ENCODE data around the gene CIITA.

The CIITA gene

DNA sequence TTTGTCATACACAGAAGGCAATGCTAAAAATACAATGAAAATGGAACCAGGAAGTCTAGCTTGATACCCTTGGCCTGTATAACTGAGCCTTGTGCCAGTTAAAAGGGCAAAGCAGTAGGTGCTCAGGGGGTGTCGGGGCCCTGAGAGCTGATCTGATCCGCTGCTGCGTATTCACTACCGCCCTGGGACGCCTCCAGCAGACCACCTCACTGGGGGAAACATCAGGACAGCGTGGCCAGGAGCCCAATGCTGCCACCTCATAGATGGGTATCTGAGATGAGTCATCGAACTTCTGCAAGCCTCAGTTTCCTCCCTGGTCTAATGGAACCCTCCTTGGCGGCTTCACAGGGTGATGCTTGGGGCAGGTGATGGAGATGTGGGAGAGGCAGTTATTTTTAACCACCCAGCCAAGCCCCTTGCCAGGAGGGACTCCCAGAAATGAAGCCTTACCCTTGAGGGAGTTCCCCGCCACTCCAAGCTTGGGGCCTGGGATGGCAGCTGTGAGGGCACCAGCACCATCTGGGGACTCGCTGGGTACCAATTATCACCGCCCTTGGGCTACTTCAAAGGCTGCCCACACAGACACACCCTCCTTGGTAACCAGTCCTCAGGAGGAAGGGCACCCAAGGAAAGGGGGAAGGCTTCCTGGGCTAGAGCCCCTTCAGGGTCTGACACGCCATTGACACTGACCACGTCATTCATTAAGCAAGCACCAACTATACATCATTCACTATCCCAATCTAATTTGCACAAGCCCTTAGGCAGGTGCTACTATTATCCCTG, 57.5 kb downstream of the CIITA start:
- H3K18ac ChIP-seq (ENCODE audit: low read length): no peak overlapping the region
- H3K4ac ChIP-seq (ENCODE audit: low read depth, low read length): no peak overlapping the region
- no CpG with 5 or more reads among the region's 13 CpGs for WGBS (ENCODE audit: extremely low coverage, insufficient coverage, low lambda C conversion rate)
- no peak overlapping the region for H2BK5ac ChIP-seq (ENCODE audit: low read length)
- no peaks in the 10 kb centered on the region for H3K4me1 ChIP-seq (ENCODE audit: control insufficient read depth, low read depth, low read length)
- no peak for DNase-seq
- H4K8ac ChIP-seq (ENCODE audit: low read depth, low read length): no peak overlapping the region
- no peak overlapping the region for H3K27ac ChIP-seq (ENCODE audit: low read depth, low read length)
- H4K5ac ChIP-seq (ENCODE audit: low read length): no peak overlapping the region
- no peak overlapping the region for H3K4me2 ChIP-seq (ENCODE audit: low read length)
- no peaks in the 10 kb centered on the region for H3K27me3 ChIP-seq (ENCODE audit: insufficient read depth, low read length, poor library complexity)
- no peak overlapping the region for H2AK5ac ChIP-seq (ENCODE audit: low read length)
- H3K36me3 ChIP-seq (ENCODE audit: control insufficient read depth, insufficient read depth, low read length): no peaks in the 10 kb centered on the region
- no peak overlapping the region for H2BK120ac ChIP-seq (ENCODE audit: low read depth, low read length)
- H3K23ac ChIP-seq (ENCODE audit: low read length): no peak overlapping the region
- H3K4me3 ChIP-seq (ENCODE audit: low read length): no peak overlapping the region
- H3K56ac ChIP-seq (ENCODE audit: low read length): no peak overlapping the region
- no peaks in the 10 kb centered on the region for H3K79me2 ChIP-seq (ENCODE audit: control insufficient read depth, insufficient read depth, low read length)
- no peak overlapping the region for H2BK15ac ChIP-seq (replicated peaks; ENCODE audit: low read depth)
- no peak overlapping the region for H3K9ac ChIP-seq (ENCODE audit: low read length)
- peaks cover 17% of the 10 kb centered on the region for H3K79me1 ChIP-seq (ENCODE audit: low read length)

DNA sequence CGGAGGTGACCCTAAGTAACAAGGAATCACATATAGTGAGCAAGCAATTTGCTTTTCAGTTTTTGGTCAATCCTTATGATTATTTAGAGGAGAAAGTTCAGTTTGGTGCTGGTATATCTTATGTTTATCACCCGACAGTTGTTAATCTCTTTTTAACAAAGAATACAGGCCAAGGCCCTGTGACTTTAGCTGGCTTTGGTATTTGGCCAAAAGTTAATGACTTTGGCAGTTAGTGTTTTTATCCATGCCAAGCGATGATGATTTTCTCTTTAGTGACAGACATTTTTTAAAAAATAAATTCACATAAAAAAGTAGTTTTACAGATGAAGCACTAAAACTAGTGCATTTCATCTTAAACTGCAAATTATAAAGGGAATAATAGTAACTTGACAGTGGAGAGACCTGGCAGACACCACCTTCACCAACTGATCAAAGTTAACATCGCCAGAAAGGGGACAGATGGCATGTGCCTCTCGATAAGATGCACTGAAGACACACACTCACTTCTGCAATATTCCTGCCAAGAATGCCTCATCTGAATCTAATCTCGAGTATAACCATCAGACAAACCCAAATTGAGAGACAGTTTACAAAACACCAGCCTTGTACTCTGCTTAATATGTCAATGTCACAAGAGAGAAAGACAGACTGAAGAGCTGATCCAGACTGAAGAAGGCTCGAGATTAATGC, 58.4 kb downstream of the CIITA start:
- Histone ChIP-seq H2BK120ac (ENCODE audit: low read depth, low read length) (no peak overlapping the region), H3K4ac (ENCODE audit: low read depth, low read length) (no peak overlapping the region), H3K9ac (ENCODE audit: low read length) (no peak overlapping the region), H4K8ac (ENCODE audit: low read depth, low read length) (no peak overlapping the region), H3K4me3 (ENCODE audit: low read length) (no peak overlapping the region), H3K4me1 (ENCODE audit: control insufficient read depth, low read depth, low read length) (peaks cover 2% of the 10 kb centered on the region), H2BK15ac (replicated peaks; ENCODE audit: low read depth) (no peak overlapping the region), H2BK5ac (ENCODE audit: low read length) (no peak overlapping the region), H3K79me2 (ENCODE audit: control insufficient read depth, insufficient read depth, low read length) (peaks cover 2% of the 10 kb centered on the region), H4K5ac (ENCODE audit: low read length) (no peak overlapping the region), H3K36me3 (ENCODE audit: control insufficient read depth, insufficient read depth, low read length) (no peaks in the 10 kb centered on the region), H3K27ac (ENCODE audit: low read depth, low read length) (no peak overlapping the region), H3K23ac (ENCODE audit: low read length) (no peak overlapping the region), H3K79me1 (ENCODE audit: low read length) (peaks cover 19% of the 10 kb centered on the region), H3K56ac (ENCODE audit: low read length) (no peak overlapping the region), H3K18ac (ENCODE audit: low read length) (no peak overlapping the region), H3K27me3 (ENCODE audit: insufficient read depth, low read length, poor library complexity) (no peaks in the 10 kb centered on the region), H3K4me2 (ENCODE audit: low read length) (no peak overlapping the region), H2AK5ac (ENCODE audit: low read length) (no peak overlapping the region)
- WGBS (ENCODE audit: extremely low coverage, insufficient coverage, low lambda C conversion rate): no CpG with 5 or more reads among the region's 7 CpGs
- DNase-seq: no peak

DNA sequence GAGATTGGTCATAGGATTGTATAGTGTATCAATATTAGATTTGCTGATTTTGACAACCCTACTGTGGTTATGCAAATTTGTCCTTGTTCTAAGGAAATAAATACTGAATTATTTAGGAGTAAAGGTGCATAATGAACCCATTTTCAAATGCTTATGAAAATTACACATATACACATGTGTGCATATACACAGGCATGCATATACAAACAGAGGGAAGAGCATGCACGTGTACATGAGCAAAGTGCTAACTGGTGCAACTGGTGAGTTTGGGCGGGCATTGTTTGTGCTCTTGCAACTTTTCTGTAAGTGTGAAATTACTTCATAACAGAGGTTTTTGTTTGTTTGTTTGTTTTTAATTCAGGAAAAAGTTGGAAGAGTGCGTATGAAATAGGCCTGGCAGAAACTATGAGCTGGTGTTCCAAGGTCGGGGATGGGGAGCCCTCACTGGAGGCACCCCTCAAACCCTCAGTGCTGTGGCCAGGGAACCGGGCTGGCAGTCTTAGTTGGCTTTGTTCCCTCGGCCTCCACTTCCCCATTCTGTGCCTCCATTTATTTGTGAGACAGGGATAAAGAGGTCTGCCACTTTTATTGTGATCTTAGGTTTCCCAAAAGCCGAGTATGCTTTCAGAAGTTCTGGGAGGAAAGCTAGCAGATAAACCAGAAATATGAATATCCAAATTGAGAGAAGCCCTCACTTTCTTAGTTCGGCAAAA, 59.4 kb downstream of the CIITA start:
- H3K27ac ChIP-seq (ENCODE audit: low read depth, low read length): no peak overlapping the region
- H3K79me2 ChIP-seq (ENCODE audit: control insufficient read depth, insufficient read depth, low read length): peaks cover 12% of the 10 kb centered on the region
- H3K4me1 ChIP-seq (ENCODE audit: control insufficient read depth, low read depth, low read length): peaks cover 11% of the 10 kb centered on the region
- no peak overlapping the region for H2BK15ac ChIP-seq (replicated peaks; ENCODE audit: low read depth)
- H3K4ac ChIP-seq (ENCODE audit: low read depth, low read length): no peak overlapping the region
- H3K79me1 ChIP-seq (ENCODE audit: low read length): peaks cover 29% of the 10 kb centered on the region
- no peak overlapping the region for H3K56ac ChIP-seq (ENCODE audit: low read length)
- no peaks in the 10 kb centered on the region for H3K27me3 ChIP-seq (ENCODE audit: insufficient read depth, low read length, poor library complexity)
- H3K4me2 ChIP-seq (ENCODE audit: low read length): no peak overlapping the region
- no peak overlapping the region for H3K9ac ChIP-seq (ENCODE audit: low read length)
- no peak overlapping the region for H2BK120ac ChIP-seq (ENCODE audit: low read depth, low read length)
- H3K4me3 ChIP-seq (ENCODE audit: low read length): no peak overlapping the region
- H3K23ac ChIP-seq (ENCODE audit: low read length): no peak overlapping the region
- no CpG with 5 or more reads among the region's 8 CpGs for WGBS (ENCODE audit: extremely low coverage, insufficient coverage, low lambda C conversion rate)
- H2BK5ac ChIP-seq (ENCODE audit: low read length): no peak overlapping the region
- no peak for DNase-seq
- no peaks in the 10 kb centered on the region for H3K36me3 ChIP-seq (ENCODE audit: control insufficient read depth, insufficient read depth, low read length)
- no peak overlapping the region for H2AK5ac ChIP-seq (ENCODE audit: low read length)
- H4K8ac ChIP-seq (ENCODE audit: low read depth, low read length): no peak overlapping the region
- no peak overlapping the region for H4K5ac ChIP-seq (ENCODE audit: low read length)
- no peak overlapping the region for H3K18ac ChIP-seq (ENCODE audit: low read length)

DNA sequence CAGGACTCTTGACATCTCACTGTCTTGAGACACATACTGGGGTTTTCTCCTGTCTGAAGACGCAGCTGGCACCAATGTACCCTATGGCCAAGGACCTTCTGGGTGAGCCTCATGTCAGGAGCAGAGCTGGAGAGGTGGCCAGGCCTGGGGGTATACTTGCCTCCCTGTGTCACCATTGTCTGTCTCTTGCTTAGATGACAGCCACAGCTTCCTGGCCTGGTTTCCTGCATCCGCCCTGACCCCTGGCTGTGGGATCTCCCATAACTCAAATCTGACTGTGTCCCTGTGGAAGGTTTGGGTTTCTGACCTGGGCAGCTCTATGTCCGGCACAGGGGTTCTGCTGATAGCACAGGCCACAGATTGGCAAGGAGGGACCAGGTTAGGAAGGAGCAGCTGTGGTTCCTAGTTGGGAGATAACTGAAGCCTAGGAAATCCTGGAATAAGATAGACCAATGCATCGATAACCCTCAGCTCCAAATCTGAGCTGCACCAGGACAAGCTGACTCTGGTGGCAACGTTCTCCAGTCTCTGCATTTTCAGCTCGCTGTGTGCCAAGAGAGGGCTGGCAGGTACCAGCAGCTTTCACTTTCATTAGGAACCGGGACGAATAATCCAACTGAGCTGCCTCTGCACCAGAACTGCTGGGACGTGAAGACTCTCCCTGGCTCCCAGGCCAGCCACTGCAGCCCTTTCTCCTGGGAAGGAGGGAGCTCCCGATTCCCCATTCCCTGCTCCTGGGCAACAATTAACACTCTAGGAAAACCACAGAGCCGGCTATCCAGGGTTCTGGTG, 60.3 kb downstream of the CIITA start:
- H3K9ac ChIP-seq (ENCODE audit: low read length): no peak overlapping the region
- WGBS (ENCODE audit: extremely low coverage, insufficient coverage, low lambda C conversion rate): no CpG with 5 or more reads among the region's 11 CpGs

GRCh38 chr16:10938321-10938720, 61.3 kb downstream of the CIITA start:
- H3K4me3 ChIP-seq (ENCODE audit: low read length): no peak overlapping the region

More for the DNA sequence above, 60.3 kb downstream of the CIITA start:
- no peak overlapping the region for H3K4ac ChIP-seq (ENCODE audit: low read depth, low read length)
- peaks cover 13% of the 10 kb centered on the region for H3K79me2 ChIP-seq (ENCODE audit: control insufficient read depth, insufficient read depth, low read length)
- H3K4me1 ChIP-seq (ENCODE audit: control insufficient read depth, low read depth, low read length): peaks cover 11% of the 10 kb centered on the region
- no peak overlapping the region for H3K4me3 ChIP-seq (ENCODE audit: low read length)
- peaks cover 30% of the 10 kb centered on the region for H3K79me1 ChIP-seq (ENCODE audit: low read length)
- no peak overlapping the region for H3K56ac ChIP-seq (ENCODE audit: low read length)
- no peak overlapping the region for H3K27ac ChIP-seq (ENCODE audit: low read depth, low read length)
- H3K36me3 ChIP-seq (ENCODE audit: control insufficient read depth, insufficient read depth, low read length): no peaks in the 10 kb centered on the region
- H3K27me3 ChIP-seq (ENCODE audit: insufficient read depth, low read length, poor library complexity): no peaks in the 10 kb centered on the region
- no peak overlapping the region for H2BK5ac ChIP-seq (ENCODE audit: low read length)
- no peak overlapping the region for H2BK15ac ChIP-seq (replicated peaks; ENCODE audit: low read depth)
- no peak overlapping the region for H2AK5ac ChIP-seq (ENCODE audit: low read length)
- no peak overlapping the region for H4K5ac ChIP-seq (ENCODE audit: low read length)
- DNase-seq: no peak
- H4K8ac ChIP-seq (ENCODE audit: low read depth, low read length): no peak overlapping the region
- no peak overlapping the region for H3K23ac ChIP-seq (ENCODE audit: low read length)
- H3K18ac ChIP-seq (ENCODE audit: low read length): no peak overlapping the region
- no peak overlapping the region for H2BK120ac ChIP-seq (ENCODE audit: low read depth, low read length)
- no peak overlapping the region for H3K4me2 ChIP-seq (ENCODE audit: low read length)

More at GRCh38 chr16:10938321-10938720, 61.3 kb downstream of the CIITA start:
- Histone ChIP-seq H4K5ac (ENCODE audit: low read length) (no peak overlapping the region), H3K56ac (ENCODE audit: low read length) (no peak overlapping the region), H3K36me3 (ENCODE audit: control insufficient read depth, insufficient read depth, low read length) (no peaks in the 10 kb centered on the region), H3K27ac (ENCODE audit: low read depth, low read length) (no peak overlapping the region), H3K79me2 (ENCODE audit: control insufficient read depth, insufficient read depth, low read length) (peaks cover 13% of the 10 kb centered on the region), H3K27me3 (ENCODE audit: insufficient read depth, low read length, poor library complexity) (no peaks in the 10 kb centered on the region), H4K8ac (ENCODE audit: low read depth, low read length) (no peak overlapping the region), H2BK5ac (ENCODE audit: low read length) (no peak overlapping the region), H3K18ac (ENCODE audit: low read length) (no peak overlapping the region), H2BK120ac (ENCODE audit: low read depth, low read length) (no peak overlapping the region), H2BK15ac (replicated peaks; ENCODE audit: low read depth) (no peak overlapping the region), H3K4me2 (ENCODE audit: low read length) (no peak overlapping the region), H3K4me1 (ENCODE audit: control insufficient read depth, low read depth, low read length) (peaks cover 11% of the 10 kb centered on the region), H3K23ac (ENCODE audit: low read length) (no peak overlapping the region), H3K79me1 (ENCODE audit: low read length) (peaks cover 25% of the 10 kb centered on the region), H3K9ac (ENCODE audit: low read length) (no peak overlapping the region), H3K4ac (ENCODE audit: low read depth, low read length) (no peak overlapping the region), H2AK5ac (ENCODE audit: low read length) (no peak overlapping the region)
- no CpG with 5 or more reads among the region's 7 CpGs for WGBS (ENCODE audit: extremely low coverage, insufficient coverage, low lambda C conversion rate)
- DNase-seq: no peak
